HepG2 (cell line): ENCODE results near the gene CYBRD1. TPM values are rescaled to one million over a fixed set of nuclear protein-coding genes. Genes with fewer than 3 reads are reported as not detected.

Source experiments
- ATAC-seq: fragments of 200-7000 bp; cut with Tn5 transposase; 3 replicates; pipeline ENCODE4 v1.9.1; 2020; ENCODE audit warnings: mild to moderate bottlenecking, moderate library complexity
- BruUV-seq: library from RNA; stranded (reverse); fragments of 400-500 nt; replicated peaks from 2 replicates; lab custom pipeline; 2021; lab: Mats Ljungman, UMichigan
- CTCF ChIA-PET: fragments of 300-600 bp; formaldehyde crosslinking; extraction: SDS; loops from one replicate; lab custom pipeline; 2021; ENCODE audit warnings: low total read pairs, inconsistent platforms, low intra/inter-chr PET ratio; lab: Yijun Ruan, JAX
- POLR2A ChIA-PET: fragments of 350-600 bp; sonication (Branson Sonifier 250); formaldehyde crosslinking; loops from one replicate; lab custom pipeline; 2020; ENCODE audit warnings: antibody characterized with exemption, inconsistent platforms; lab: Yijun Ruan, JAX
- DNase-seq: peaks from one replicate; pipeline ENCODE4 v3.0.0-alpha.2; 2015; ENCODE audit warnings: low spot score
- FAIRE-seq: peaks from 3 replicates; lab custom pipeline; 2011; peaks lifted over from hg19 to GRCh38; lab: Jason Lieb, UNC
- H2AFZ ChIP-seq: one replicate; pipeline ENCODE4 v1.6.1; 2011; ENCODE audit warnings: low read length, inconsistent platforms
- H3K27ac ChIP-seq: fragments of 300-600 bp; 3 replicates; pipeline ENCODE4 v1.8.0; 2011; ENCODE audit warnings: mixed run types, mild to moderate bottlenecking, mixed read lengths, low read length, inconsistent platforms; ENCODE audit not compliant: insufficient read depth; ENCODE audit errors: extremely low read length
- H3K27me3 ChIP-seq, 2 experiments: fragments of 200-600 bp in 1 of 2; 2 replicates in 1 of 2; 3 replicates in 1 of 2; pipeline versions ENCODE4 v1.6.0 to v1.8.0; 2011; ENCODE audit warnings: low read length in 2 of 2, mild to moderate bottlenecking in 2 of 2, moderate library complexity in 2 of 2, inconsistent platforms in 1 of 2; ENCODE audit not compliant: insufficient read depth in 2 of 2, control insufficient read depth in 1 of 2
- H3K36me3 ChIP-seq, 2 experiments: fragments of 200-600 bp in 1 of 2; replicated peaks in 1 of 2; 2 replicates in 1 of 2; 3 replicates in 1 of 2; pipeline versions ENCODE4 v1.5.1 to v1.8.0; 2011; ENCODE audit warnings: low read length in 2 of 2, inconsistent platforms in 1 of 2; ENCODE audit not compliant: insufficient read depth in 2 of 2, control insufficient read depth in 1 of 2
- H3K4me1 ChIP-seq: 2 replicates; pipeline ENCODE4 v1.5.1; 2012; ENCODE audit warnings: low read length, inconsistent platforms; ENCODE audit not compliant: insufficient read depth
- H3K4me2 ChIP-seq: 2 replicates; pipeline ENCODE4 v1.6.0; 2011; ENCODE audit warnings: low read depth, low read length, inconsistent platforms
- H3K4me3 ChIP-seq, 3 experiments: fragments of 200-600 bp in 1 of 3; sonication (generic), shearing (Covaris generic) in 1 of 3; replicated peaks in 1 of 3; 2 replicates each; pipeline ENCODE4 v1.5.1; 2011 to 2016; ENCODE audit warnings: low read length in 3 of 3, inconsistent platforms in 2 of 3, low read depth in 2 of 3, mild to moderate bottlenecking in 2 of 3, control low read depth in 1 of 3, mixed read lengths in 1 of 3; ENCODE audit not compliant: insufficient read depth in 1 of 3
- H3K79me2 ChIP-seq: one replicate; pipeline ENCODE4 v1.6.1; 2011; ENCODE audit warnings: low read length, inconsistent platforms; ENCODE audit not compliant: insufficient read depth
- H3K9ac ChIP-seq: 2 replicates; pipeline ENCODE4 v1.6.0; 2011; ENCODE audit warnings: mild to moderate bottlenecking, low read depth, low read length, inconsistent platforms; ENCODE audit not compliant: insufficient read depth
- H3K9me3 ChIP-seq: 2 replicates; pipeline ENCODE4 v1.5.1; 2012; ENCODE audit warnings: mild to moderate bottlenecking, low read length
- H4K20me1 ChIP-seq: 2 replicates; pipeline ENCODE4 v1.6.0; 2011; ENCODE audit warnings: inconsistent platforms, mild to moderate bottlenecking, low read length, moderate library complexity; ENCODE audit not compliant: insufficient read depth
- ARNTL ChIP-seq: sonication (generic); formaldehyde crosslinking; IDR thresholded peaks from 2 replicates; pipeline ENCODE4 v1.4.0; 2020; ENCODE audit warnings: mild to moderate bottlenecking, missing genetic modification reagents
- BHLHE40 ChIP-seq: IDR thresholded peaks from 2 replicates; pipeline ENCODE4 v1.6.1; 2011; ENCODE audit warnings: low read length, improper control_type of control experiment
- ISX ChIP-seq: sonication (generic); formaldehyde crosslinking; conservative IDR thresholded peaks from 2 replicates; pipeline ENCODE4 v1.5.0; 2020; ENCODE audit warnings: missing genetic modification reagents
- SP2 ChIP-seq: sonication (generic); formaldehyde crosslinking; IDR thresholded peaks from 2 replicates; pipeline ENCODE4 v1.5.1; 2020; ENCODE audit warnings: mild to moderate bottlenecking, missing genetic modification reagents
- SPEN ChIP-seq: sonication (generic); formaldehyde crosslinking; IDR thresholded peaks from 2 replicates; pipeline ENCODE4 v1.5.1; 2020; ENCODE audit warnings: low read depth, mild to moderate bottlenecking, missing genetic modification reagents
- ZFP90 ChIP-seq: sonication (generic); formaldehyde crosslinking; IDR thresholded peaks from 2 replicates; pipeline ENCODE4 v1.8.0; 2022; ENCODE audit warnings: missing genetic modification reagents, mild to moderate bottlenecking, inconsistent platforms, borderline replicate concordance
- ZNF207 ChIP-seq: fragments of 450-650 bp; IDR thresholded peaks from 2 replicates; pipeline ENCODE4 v1.6.1; 2016; ENCODE audit warnings: antibody characterized with exemption, borderline replicate concordance
- ZNF432 ChIP-seq: sonication (generic); formaldehyde crosslinking; IDR thresholded peaks from 2 replicates; pipeline ENCODE4 v1.5.0; 2020; ENCODE audit warnings: missing genetic modification reagents, mild to moderate bottlenecking, borderline replicate concordance
- ZNF772 ChIP-seq: sonication (generic); formaldehyde crosslinking; IDR thresholded peaks from 2 replicates; pipeline ENCODE4 v1.5.0; 2020; ENCODE audit warnings: mild to moderate bottlenecking, missing genetic modification reagents
- ZNF792 ChIP-seq: IDR thresholded peaks from 2 replicates; pipeline ENCODE4 v1.6.1; 2016
- ZSCAN29 ChIP-seq: sonication (generic); formaldehyde crosslinking; conservative IDR thresholded peaks from 2 replicates; pipeline ENCODE4 v1.4.0; 2020; ENCODE audit warnings: mild to moderate bottlenecking, missing genetic modification reagents
- in situ Hi-C: cut with HindIII; loops from 2 replicates; pipeline ENCODE4 v1.10.0; 2017; ENCODE audit warnings: low pct_unique_long_range_greater_than_20kb; ENCODE audit not compliant: extremely low pct_ligation_motif_present
- intact Hi-C: fragments of 100-400 bp; cut with micrococcal nuclease; formaldehyde crosslinking; loops from one replicate; pipeline ENCODE4 v1.10.0; 2022; ENCODE audit not compliant: unreplicated experiment
- polyA plus RNA-seq, 8 experiments: library from polyadenylated mRNA; depleted of rRNA in 3 of 8; stranded (reverse) in 7 of 8; unstranded in 1 of 8; fragments of >200 nt; fragmentation: Illumina TruSeq in 4 of 8; extraction: Trizol in 4 of 8; gene quantifications; 2 replicates each; pipeline versions ENCODE4 v1.2.1 to v1.2.3, GENCODE V29; 2011 to 2016; ENCODE audit warnings: low read depth in 4 of 8, missing spikeins in 1 of 8, mixed read lengths in 1 of 8; ENCODE audit not compliant: insufficient read depth in 1 of 8
- total RNA-seq, 5 experiments: library from RNA; depleted of rRNA; stranded (reverse); fragments of >200 nt; fragmentation: Illumina TruSeq; extraction: Trizol; gene quantifications; 2 replicates each; pipeline ENCODE4 v1.2.3, GENCODE V29; 2016; ENCODE audit warnings: low read depth in 1 of 5
- TF ChIP-seq, protein P1 (sequence below): sonication (generic); formaldehyde crosslinking; IDR thresholded peaks from 2 replicates; pipeline ENCODE4 v1.4.0; 2020; ENCODE audit warnings: missing genetic modification reagents
- TF ChIP-seq, protein P2 (sequence below): sonication (generic); formaldehyde crosslinking; IDR thresholded peaks from 2 replicates; pipeline ENCODE4 v1.9.0; 2021; ENCODE audit warnings: missing genetic modification reagents, mild to moderate bottlenecking, borderline replicate concordance
- TF ChIP-seq, protein P3 (sequence below): IDR thresholded peaks from 2 replicates; pipeline ENCODE4 v1.6.1; 2016; ENCODE audit warnings: low read depth, control low read depth
- TF ChIP-seq, protein P4 (sequence below): fragments of 450-650 bp; IDR thresholded peaks from 2 replicates; pipeline ENCODE4 v1.6.1; 2017; ENCODE audit warnings: mild to moderate bottlenecking

Gene CYBRD1
- total and polyA plus RNA-seq, 2 of the 13 experiments (the other 11 are each of a cell fraction or from before 2014, with no cell fraction given): 0.13 to 0.42 TPM

DNA sequence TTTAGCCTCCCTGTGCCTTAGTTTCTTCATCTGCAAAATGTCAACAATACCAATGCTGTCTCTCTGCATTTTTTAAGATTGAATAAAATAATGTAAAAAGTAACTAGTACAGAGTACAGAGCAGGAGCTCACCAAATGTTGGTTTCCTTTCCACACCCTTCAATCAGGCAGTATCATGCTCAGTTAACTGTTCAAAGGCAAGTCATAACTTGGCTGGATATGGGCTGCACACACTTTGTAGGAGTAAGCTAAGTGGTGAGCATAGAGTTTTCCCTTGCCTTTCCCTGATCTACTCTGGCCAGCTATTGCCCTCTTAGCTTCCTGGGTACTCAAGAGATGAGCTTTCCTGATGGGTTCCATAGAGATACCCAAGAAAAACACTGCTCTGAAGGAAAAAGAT lies 77.9 kb downstream of the CYBRD1 start:
- no peak for DNase-seq
- TF ChIP-seq, protein P1, sequence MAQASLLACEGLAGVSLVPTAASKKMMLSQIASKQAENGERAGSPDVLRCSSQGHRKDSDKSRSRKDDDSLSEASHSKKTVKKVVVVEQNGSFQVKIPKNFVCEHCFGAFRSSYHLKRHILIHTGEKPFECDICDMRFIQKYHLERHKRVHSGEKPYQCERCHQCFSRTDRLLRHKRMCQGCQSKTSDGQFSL (CRISPR knock-in tag): no peak
- TF ChIP-seq ISX (CRISPR knock-in tag) (no peak), ZNF207 (no peak), BHLHE40 (no peak), SPEN (CRISPR knock-in tag) (no peak), ZNF432 (CRISPR knock-in tag) (no peak), ZFP90 (CRISPR knock-in tag) (no peak), SP2 (CRISPR knock-in tag) (no peak), ZSCAN29 (no peak), ZNF792 (CRISPR knock-in tag) (no peak), ARNTL (CRISPR knock-in tag) (no peak), ZNF772 (CRISPR knock-in tag) (no peak)
- TF ChIP-seq, protein P2, sequence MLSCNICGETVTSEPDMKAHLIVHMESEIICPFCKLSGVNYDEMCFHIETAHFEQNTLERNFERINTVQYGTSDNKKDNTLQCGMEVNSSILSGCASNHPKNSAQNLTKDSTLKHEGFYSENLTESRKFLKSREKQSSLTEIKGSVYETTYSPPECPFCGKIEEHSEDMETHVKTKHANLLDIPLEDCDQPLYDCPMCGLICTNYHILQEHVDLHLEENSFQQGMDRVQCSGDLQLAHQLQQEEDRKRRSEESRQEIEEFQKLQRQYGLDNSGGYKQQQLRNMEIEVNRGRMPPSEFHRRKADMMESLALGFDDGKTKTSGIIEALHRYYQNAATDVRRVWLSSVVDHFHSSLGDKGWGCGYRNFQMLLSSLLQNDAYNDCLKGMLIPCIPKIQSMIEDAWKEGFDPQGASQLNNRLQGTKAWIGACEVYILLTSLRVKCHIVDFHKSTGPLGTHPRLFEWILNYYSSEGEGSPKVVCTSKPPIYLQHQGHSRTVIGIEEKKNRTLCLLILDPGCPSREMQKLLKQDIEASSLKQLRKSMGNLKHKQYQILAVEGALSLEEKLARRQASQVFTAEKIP: no peak
- TF ChIP-seq, protein P3, sequence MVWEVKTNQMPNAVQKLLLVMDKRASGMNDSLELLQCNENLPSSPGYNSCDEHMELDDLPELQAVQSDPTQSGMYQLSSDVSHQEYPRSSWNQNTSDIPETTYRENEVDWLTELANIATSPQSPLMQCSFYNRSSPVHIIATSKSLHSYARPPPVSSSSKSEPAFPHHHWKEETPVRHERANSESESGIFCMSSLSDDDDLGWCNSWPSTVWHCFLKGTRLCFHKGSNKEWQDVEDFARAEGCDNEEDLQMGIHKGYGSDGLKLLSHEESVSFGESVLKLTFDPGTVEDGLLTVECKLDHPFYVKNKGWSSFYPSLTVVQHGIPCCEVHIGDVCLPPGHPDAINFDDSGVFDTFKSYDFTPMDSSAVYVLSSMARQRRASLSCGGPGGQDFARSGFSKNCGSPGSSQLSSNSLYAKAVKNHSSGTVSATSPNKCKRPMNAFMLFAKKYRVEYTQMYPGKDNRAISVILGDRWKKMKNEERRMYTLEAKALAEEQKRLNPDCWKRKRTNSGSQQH (CRISPR knock-in tag): no peak
- TF ChIP-seq, protein P4, sequence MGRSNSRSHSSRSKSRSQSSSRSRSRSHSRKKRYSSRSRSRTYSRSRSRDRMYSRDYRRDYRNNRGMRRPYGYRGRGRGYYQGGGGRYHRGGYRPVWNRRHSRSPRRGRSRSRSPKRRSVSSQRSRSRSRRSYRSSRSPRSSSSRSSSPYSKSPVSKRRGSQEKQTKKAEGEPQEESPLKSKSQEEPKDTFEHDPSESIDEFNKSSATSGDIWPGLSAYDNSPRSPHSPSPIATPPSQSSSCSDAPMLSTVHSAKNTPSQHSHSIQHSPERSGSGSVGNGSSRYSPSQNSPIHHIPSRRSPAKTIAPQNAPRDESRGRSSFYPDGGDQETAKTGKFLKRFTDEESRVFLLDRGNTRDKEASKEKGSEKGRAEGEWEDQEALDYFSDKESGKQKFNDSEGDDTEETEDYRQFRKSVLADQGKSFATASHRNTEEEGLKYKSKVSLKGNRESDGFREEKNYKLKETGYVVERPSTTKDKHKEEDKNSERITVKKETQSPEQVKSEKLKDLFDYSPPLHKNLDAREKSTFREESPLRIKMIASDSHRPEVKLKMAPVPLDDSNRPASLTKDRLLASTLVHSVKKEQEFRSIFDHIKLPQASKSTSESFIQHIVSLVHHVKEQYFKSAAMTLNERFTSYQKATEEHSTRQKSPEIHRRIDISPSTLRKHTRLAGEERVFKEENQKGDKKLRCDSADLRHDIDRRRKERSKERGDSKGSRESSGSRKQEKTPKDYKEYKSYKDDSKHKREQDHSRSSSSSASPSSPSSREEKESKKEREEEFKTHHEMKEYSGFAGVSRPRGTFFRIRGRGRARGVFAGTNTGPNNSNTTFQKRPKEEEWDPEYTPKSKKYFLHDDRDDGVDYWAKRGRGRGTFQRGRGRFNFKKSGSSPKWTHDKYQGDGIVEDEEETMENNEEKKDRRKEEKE: no peak

More for the DNA sequence above, 77.9 kb downstream of the CYBRD1 start:
- Histone ChIP-seq H3K27ac (no peak overlapping the region), H3K4me1 (no peaks in the 10 kb centered on the region), H2AFZ (no peak overlapping the region), H4K20me1 (no peaks in the 10 kb centered on the region), H3K9me3 (no peaks in the 10 kb centered on the region), H3K4me2 (no peak overlapping the region), H3K36me3 (no peaks in the 10 kb centered on the region), H3K4me3 (no peak overlapping the region), H3K79me2 (no peaks in the 10 kb centered on the region), H3K27me3 (peaks cover 3 to 12% of the 10 kb centered on the region in 2 experiments), H3K9ac (no peak overlapping the region)
- CTCF ChIA-PET: no interaction called here
- ATAC-seq (no peak), FAIRE-seq (no peak)
- in situ Hi-C loops (no loop called here), intact Hi-C loops (no loop called here)
- BruUV-seq: no TSS peak
- POLR2A ChIA-PET: no interaction called here
